NCI-H526 (cell line): Measurements from ENCODE around the gene MTREX.

Experiments used
- DNase-seq, 2 experiments: peaks; one replicate each; lab custom pipeline; 2025; lab: John Stamatoyannopoulos, UW

Gene MTREX

DNA sequence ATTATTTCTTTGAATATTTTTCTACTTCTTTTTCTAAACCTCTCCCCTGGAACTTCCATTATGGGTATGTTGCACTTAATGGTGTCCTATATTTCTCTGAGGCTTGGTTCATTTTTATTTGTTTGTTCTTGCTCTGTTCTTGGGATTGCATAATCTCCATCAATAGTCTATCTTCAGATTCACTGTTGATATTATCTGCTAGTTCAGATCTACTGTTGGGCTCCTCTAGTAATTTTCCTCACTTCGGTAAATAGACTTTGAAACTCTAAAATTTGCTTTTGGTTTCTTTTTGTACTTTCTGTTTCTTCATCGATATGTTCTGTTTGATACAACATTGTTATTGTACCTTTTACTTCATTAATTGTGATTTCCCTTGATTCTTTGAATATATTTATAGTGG is 76.3 kb downstream of the MTREX start:
- no peak for DNase-seq

GRCh38 chr5:55385227-55385626 is 77.4 kb downstream of the MTREX start:
- no peak for DNase-seq

GRCh38 chr5:55385846-55386245 is 78.1 kb downstream of the MTREX start:
- DNase-seq: no peak

- no peak for DNase-seq
Measured at GRCh38 chr5:55386356-55386755, 78.6 kb downstream of the MTREX start.

- no peak for DNase-seq
Measured at GRCh38 chr5:55387865-55388264, 80.1 kb downstream of the MTREX start.

DNA sequence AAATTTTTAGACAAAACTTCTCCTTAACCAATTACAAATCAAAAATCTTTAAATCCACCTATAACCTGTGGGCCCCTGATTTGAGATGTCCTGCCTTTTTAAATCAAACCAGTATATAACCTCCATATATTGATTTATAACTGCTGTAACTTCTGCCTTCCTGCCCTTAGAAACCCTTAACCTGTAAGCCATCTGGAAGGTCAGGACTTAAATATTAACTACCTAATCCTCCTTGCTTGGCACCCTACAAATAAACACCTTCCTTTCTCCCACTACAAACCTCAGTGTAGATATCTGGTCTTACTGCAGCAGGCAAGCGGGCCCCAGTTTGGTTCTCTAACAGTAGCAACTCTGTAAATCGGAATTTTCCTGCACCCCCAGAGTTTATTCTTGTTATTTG is 83.9 kb downstream of the MTREX start:
- DNase-seq: no peak

GRCh38 chr5:55392669-55393068 is 84.9 kb downstream of the MTREX start:
- no peak for DNase-seq

GRCh38 chr5:55393501-55394175 is 85.8 kb downstream of the MTREX start:
- no peak for DNase-seq

DNA sequence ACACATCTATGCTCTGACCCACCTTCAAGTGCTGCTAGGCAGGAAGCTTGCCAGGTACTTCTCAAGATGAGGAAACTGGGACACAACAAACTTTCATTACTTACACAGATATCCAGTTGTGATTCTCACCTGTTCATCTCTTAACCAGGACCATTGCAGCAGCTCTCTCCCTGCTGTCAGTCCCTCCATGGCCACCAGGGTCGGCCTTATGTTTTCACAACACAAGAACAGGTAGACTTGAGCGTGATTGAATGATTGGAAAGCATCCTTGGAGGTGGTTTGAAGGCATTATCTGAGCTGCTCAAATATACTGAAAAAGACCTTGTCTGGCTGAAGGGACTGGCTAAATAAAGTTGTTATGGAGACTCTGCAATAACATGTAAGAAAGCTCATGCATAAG is 94.4 kb downstream of the MTREX start:
- DNase-seq: no peak

- DNase-seq: no peak
Measured at GRCh38 chr5:55406292-55406691, 98.5 kb downstream of the MTREX start.

DNA sequence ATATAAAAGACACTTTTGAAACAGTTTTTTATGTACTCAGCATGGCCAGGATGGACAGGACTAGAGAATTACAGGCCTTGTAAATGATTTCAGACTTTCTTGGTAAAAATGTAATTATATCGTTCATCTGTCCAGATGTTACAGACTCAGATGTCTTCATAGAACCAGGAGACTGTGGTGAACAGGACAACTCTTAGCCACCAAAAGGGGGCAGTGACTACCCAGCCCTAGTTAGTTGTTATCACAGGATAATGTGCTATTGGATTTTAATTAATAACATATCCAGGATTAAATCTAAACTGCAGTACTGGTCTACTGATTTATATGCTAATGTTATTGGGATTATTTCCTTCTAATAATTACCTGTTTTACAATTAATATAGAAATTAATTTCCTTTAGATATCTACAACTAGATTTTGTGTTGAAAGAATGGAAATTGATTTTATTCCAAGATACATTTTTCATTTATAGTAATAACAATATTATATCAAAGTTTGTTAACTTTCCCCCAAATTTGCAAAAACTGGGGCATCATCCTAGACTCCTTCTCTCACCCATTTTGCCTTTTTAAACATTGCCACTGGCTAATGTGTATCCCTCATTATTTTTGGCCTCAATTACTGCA is 99.4 kb downstream of the MTREX start:
- DNase-seq: peak; percentile 4 to 37

GRCh38 chr5:55407984-55408383 is 100.2 kb downstream of the MTREX start:
- DNase-seq: no peak

- no peak for DNase-seq
Measured at GRCh38 chr5:55409775-55410174, 102.0 kb downstream of the MTREX start.

DNA sequence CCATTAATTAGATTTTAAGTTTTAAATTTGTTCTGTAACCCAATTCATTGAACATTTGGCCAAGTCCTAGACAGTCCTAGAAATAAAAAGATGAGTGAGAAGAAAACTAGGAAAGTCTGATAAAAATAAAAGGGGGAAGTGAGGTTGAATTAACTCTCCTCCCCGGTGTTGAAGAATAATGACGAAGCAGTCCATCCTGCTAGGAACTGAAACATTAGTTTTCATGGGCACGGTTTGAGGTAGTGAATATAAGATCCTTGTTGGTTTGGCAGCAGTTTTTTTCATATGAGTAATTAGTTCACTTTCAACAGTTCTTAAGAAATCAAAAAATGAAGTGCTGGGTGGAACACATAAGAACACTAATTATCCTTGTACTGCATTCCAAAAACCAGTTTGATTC is 103.1 kb downstream of the MTREX start:
- no peak for DNase-seq

- no peak for DNase-seq
Measured at GRCh38 chr5:55411876-55412275, 104.1 kb downstream of the MTREX start.

- no peak for DNase-seq
Measured at GRCh38 chr5:55413644-55414043, 105.9 kb downstream of the MTREX start.

GRCh38 chr5:55415071-55415470 is 107.3 kb downstream of the MTREX start:
- no peak for DNase-seq

- no peak for DNase-seq
Measured at GRCh38 chr5:55416306-55416705, 108.5 kb downstream of the MTREX start.

DNA sequence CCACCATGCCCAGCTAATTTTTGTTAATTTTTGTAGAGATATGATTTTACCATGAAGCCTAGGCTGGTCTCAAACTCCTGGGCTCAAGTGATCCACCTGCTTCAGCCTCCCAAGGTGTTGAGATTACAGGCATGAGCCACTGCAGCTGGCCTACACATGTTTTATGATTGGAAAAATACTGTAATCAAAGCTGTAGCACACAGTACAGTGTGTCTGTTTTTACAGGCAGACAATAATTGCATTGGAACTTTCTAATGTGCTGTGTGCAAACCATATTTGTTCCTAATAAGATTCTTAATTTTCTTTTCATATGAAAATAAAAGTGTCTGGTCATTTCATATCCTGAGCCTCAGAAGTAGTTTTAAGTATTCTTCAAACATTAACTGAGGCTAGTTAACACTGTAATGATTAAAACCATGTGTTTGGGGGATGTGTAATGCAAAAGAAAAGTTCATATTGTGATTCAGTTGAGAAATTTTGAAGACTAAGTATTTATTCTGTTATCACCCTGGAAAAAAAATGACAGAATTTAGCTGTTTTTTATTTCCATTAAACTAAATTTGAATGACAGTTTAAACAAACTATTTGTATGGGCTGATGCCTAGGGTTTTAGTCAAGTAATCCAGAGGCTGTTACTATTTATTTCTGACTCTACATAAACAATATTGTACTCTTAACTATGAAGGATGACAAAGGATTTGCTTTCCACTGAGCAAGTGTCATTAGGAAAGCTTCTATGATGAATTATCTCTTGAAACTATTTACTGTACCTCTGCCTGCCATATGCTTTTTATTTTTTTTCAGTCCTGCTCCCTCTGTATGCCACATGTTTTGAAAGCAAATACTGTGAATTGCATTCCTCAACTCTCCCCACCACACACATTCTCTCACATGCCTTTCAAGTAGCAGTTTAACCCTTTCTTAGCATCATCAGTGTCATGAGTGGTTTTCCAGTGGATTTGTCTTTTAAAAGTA is 111.5 kb downstream of the MTREX start:
- DNase-seq: no peak

- DNase-seq: no peak
Measured at GRCh38 chr5:55421074-55421529, 113.3 kb downstream of the MTREX start.

- DNase-seq: no peak
Measured at GRCh38 chr5:55426455-55426854, 118.7 kb downstream of the MTREX start.

DNA sequence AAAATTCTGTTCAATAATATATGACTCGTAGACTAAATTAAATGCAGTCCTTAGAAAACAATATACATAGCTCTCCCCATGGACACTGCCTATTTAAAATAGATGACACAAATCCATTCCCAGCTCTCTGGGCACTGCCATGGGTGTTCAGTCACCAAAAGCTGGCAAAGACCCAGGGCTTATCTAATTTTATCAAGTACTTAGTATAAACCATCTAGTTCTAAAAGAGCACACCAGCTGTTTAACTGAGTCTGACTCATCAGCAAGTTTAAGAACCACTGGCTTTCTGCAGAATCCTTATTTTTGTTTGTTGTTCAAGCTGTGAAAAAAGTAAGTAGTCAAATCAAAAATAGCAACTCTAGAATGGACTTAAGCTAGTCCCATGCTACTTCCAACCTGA is 119.4 kb downstream of the MTREX start:
- no peak for DNase-seq

DNA sequence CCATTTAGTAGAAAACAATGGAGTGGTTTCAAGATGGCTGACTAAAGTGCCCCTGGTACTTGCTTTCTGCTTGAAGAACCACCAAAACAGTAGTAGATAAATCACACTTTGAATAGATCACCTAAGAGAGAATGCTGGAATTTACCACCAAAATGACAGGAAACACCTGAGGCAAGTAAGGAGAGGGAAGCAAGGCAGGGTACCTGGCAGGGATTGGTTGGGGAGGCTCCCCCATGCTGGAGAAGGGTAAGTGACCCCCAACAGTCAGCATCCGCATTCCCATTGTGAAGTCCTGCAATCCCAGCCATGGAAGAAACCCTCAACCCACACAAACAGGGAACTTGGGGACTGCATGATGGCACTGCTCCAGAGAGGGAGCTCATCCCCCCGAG is 121.4 kb downstream of the MTREX start:
- no peak for DNase-seq
